ENCODE measurements around the gene PNLIPRP3. TPM values are rescaled to one million over a fixed set of nuclear protein-coding genes. Genes with fewer than 3 reads are reported as not detected.

Gene PNLIPRP3
- total and polyA plus RNA-seq, 2 donors (not counting 1 experiment from before 2014, with no cell fraction given) = not detected

GRCh38 chr10:116403740-116404250 lies 23.9 kb upstream of the PNLIPRP3 start:
- intact Hi-C loops (cut with micrococcal nuclease) = no loop called here
- DNase-seq (no peak), ATAC-seq (ENCODE audit: low read depth) (no peak)
- Histone ChIP-seq H3K4me2 (replicated peaks; ENCODE audit: low read depth, low read length, poor library complexity, severe bottlenecking) (no peak overlapping the region), H3K27me3 (replicated peaks in 1 of 4; ENCODE audit: control extremely low read depth in 1 of 4, control insufficient read depth in 3 of 4, insufficient read depth in 4 of 4, low read length in 3 of 4) (no peaks in the 10 kb centered on the region), H3K27ac (ENCODE audit: low read length in 2 of 2) (no peak overlapping the region), H3K4me1 (ENCODE audit: control insufficient read depth in 2 of 2, insufficient read depth in 2 of 2, low read length in 2 of 2) (no peaks in the 10 kb centered on the region), H3K4me3 (ENCODE audit: control extremely low read depth in 1 of 5, extremely low read depth in 1 of 5, insufficient read depth in 1 of 5, low read depth in 2 of 5, low read length in 4 of 5) (no peak overlapping the region), H3K36me3 (replicated peaks in 1 of 2; ENCODE audit: control extremely low read depth in 1 of 2, control insufficient read depth in 1 of 2, extremely low read depth in 1 of 2, insufficient read depth in 2 of 2, low read length in 1 of 2) (no peaks in the 10 kb centered on the region), H4K20me1 (ENCODE audit: control insufficient read depth, insufficient read depth, low read length, poor library complexity, severe bottlenecking) (no peaks in the 10 kb centered on the region), H3K79me2 (ENCODE audit: control insufficient read depth, insufficient read depth, low read length) (no peaks in the 10 kb centered on the region), H3K9me3 (ENCODE audit: control extremely low read depth in 1 of 3, control insufficient read depth in 2 of 3, insufficient read depth in 1 of 3, low read length in 2 of 3) (peaks cover 0 to 3% (median 0%) of the 10 kb centered on the region in 3 donors), H3K9ac (ENCODE audit: low read length) (no peak overlapping the region), H2AFZ (ENCODE audit: insufficient read depth, low read depth, low read length, poor library complexity, severe bottlenecking) (no peak overlapping the region)
- CTCF ChIA-PET = no interaction called here
- Mint-ChIP-seq H3K27ac (no peak overlapping the region), H3K9me3 (ENCODE audit: insufficient read depth) (no peaks in the 10 kb centered on the region), H3K4me1 (no peaks in the 10 kb centered on the region), H3K27me3 (peaks cover 3% of the 10 kb centered on the region), H3K4me3 (no peak overlapping the region)
- 100% methylated on average over 4 of the region's 6 CpGs for WGBS (ENCODE audit: insufficient coverage)
- TF ChIP-seq EZH2 (IDR thresholded peaks at IDR 0.05; ENCODE audit: borderline replicate concordance, insufficient read depth, low read depth, low read length, poor library complexity, severe bottlenecking) = no peak
- no peak for TF ChIP-seq CTCF (IDR thresholded peaks at IDR 0.05)
- POLR2A ChIA-PET = no interaction called here

- H2AFZ ChIP-seq (ENCODE audit: insufficient read depth, low read depth, low read length, poor library complexity, severe bottlenecking) = no peak overlapping the region
- CTCF ChIA-PET = no interaction called here
- peaks cover 0 to 3% (median 0%) of the 10 kb centered on the region in 3 donors for H3K9me3 ChIP-seq (ENCODE audit: control extremely low read depth in 1 of 3, control insufficient read depth in 2 of 3, insufficient read depth in 1 of 3, low read length in 2 of 3)
- H3K27ac ChIP-seq (ENCODE audit: low read length in 2 of 2) = no peak overlapping the region
- WGBS (ENCODE audit: insufficient coverage) = 8% methylated on average over 2 of the region's 7 CpGs
- H3K4me3 ChIP-seq (ENCODE audit: control extremely low read depth in 1 of 5, extremely low read depth in 1 of 5, insufficient read depth in 1 of 5, low read depth in 2 of 5, low read length in 4 of 5) = no peak overlapping the region
- no peak for ATAC-seq (ENCODE audit: low read depth)
- TF ChIP-seq EZH2 (IDR thresholded peaks at IDR 0.05; ENCODE audit: borderline replicate concordance, insufficient read depth, low read depth, low read length, poor library complexity, severe bottlenecking) (no peak), CTCF (IDR thresholded peaks at IDR 0.05) (no peak)
- no peaks in the 10 kb centered on the region for H3K27me3 ChIP-seq (replicated peaks in 1 of 4; ENCODE audit: control extremely low read depth in 1 of 4, control insufficient read depth in 3 of 4, insufficient read depth in 4 of 4, low read length in 3 of 4)
- intact Hi-C loops (cut with micrococcal nuclease) = no loop called here
- H3K79me2 ChIP-seq (ENCODE audit: control insufficient read depth, insufficient read depth, low read length) = no peaks in the 10 kb centered on the region
- Mint-ChIP-seq H3K4me3 (no peak overlapping the region), H3K27ac (no peak overlapping the region), H3K27me3 (peaks cover 2% of the 10 kb centered on the region), H3K9me3 (ENCODE audit: insufficient read depth) (no peaks in the 10 kb centered on the region), H3K4me1 (no peaks in the 10 kb centered on the region)
- no peaks in the 10 kb centered on the region for H4K20me1 ChIP-seq (ENCODE audit: control insufficient read depth, insufficient read depth, low read length, poor library complexity, severe bottlenecking)
- no peaks in the 10 kb centered on the region for H3K36me3 ChIP-seq (replicated peaks in 1 of 2; ENCODE audit: control extremely low read depth in 1 of 2, control insufficient read depth in 1 of 2, extremely low read depth in 1 of 2, insufficient read depth in 2 of 2, low read length in 1 of 2)
- H3K9ac ChIP-seq (ENCODE audit: low read length) = no peak overlapping the region
- DNase-seq = no peak
- POLR2A ChIA-PET = no interaction called here
- no peaks in the 10 kb centered on the region for H3K4me1 ChIP-seq (ENCODE audit: control insufficient read depth in 2 of 2, insufficient read depth in 2 of 2, low read length in 2 of 2)
- H3K4me2 ChIP-seq (replicated peaks; ENCODE audit: low read depth, low read length, poor library complexity, severe bottlenecking) = no peak overlapping the region
Observed at GRCh38 chr10:116408719-116409118, 18.9 kb upstream of the PNLIPRP3 start.
